Upper lobe of left lung (tissue), 6 donors: Measurements from ENCODE around the gene RPLP2. TPM values are rescaled to one million over a fixed set of nuclear protein-coding genes. Genes with fewer than 3 reads are reported as not detected.

Source experiments
- ATAC-seq, 2 donors: fragments of 200-7000 bp; cut with Tn5 transposase; one replicate each; pipeline ENCODE4 v1.9.1; 2022; ENCODE audit warnings: mild to moderate bottlenecking in 2 of 2, moderate library complexity in 2 of 2; ENCODE audit not compliant: low FRiP score in 2 of 2
- DNase-seq, 2 donors: peaks; one replicate each; pipeline ENCODE4 v3.0.0-alpha.2; 2019 to 2020
- H3K27ac ChIP-seq, 4 donors: fragments of 200-600 bp; sonication (generic); one replicate each; pipeline ENCODE4 v1.5.1; 2016 to 2019
- H3K27me3 ChIP-seq, 4 donors: fragments of 200-600 bp; sonication (generic); one replicate each; pipeline ENCODE4 v1.5.1; 2017 to 2019
- H3K36me3 ChIP-seq, 4 donors: fragments of 200-600 bp; sonication (generic); one replicate each; pipeline ENCODE4 v1.5.1; 2016 to 2019
- H3K4me1 ChIP-seq, 4 donors: fragments of 200-600 bp; sonication (generic); one replicate each; pipeline ENCODE4 v1.5.1; 2018 to 2019
- H3K4me3 ChIP-seq, 4 donors: fragments of 200-600 bp; sonication (generic); one replicate each; pipeline ENCODE4 v1.5.1; 2017 to 2019; ENCODE audit warnings: mild to moderate bottlenecking in 2 of 4, moderate library complexity in 1 of 4
- H3K9me3 ChIP-seq, 4 donors: fragments of 200-600 bp; sonication (generic); one replicate each; pipeline ENCODE4 v1.5.1; 2018 to 2019
- EP300 ChIP-seq, 4 donors: sonication (generic); formaldehyde crosslinking; IDR thresholded peaks; one replicate each; pipeline ENCODE4 v1.5.1; 2017; ENCODE audit warnings: antibody characterized with exemption in 4 of 4, control low read depth in 2 of 4
- POLR2A ChIP-seq, 4 donors: fragments of 450-650 bp; IDR thresholded peaks; one replicate each; pipeline ENCODE4 v1.5.1; 2016 to 2017; ENCODE audit warnings: antibody characterized with exemption in 4 of 4, mild to moderate bottlenecking in 2 of 4
- POLR2AphosphoS5 ChIP-seq, 2 donors: sonication (generic); formaldehyde crosslinking; IDR thresholded peaks; one replicate each; pipeline ENCODE4 v1.5.1; 2017; ENCODE audit warnings: antibody characterized with exemption in 2 of 2
- WGBS, 2 donors: methylation state at CpG; one replicate each; pipeline ENCODE4 v1.1.5; 2017 to 2018; 5-methylcytosine and 5-hydroxymethylcytosine counted together
- total RNA-seq, 6 donors: library from RNA; depleted of rRNA in 4 of 6; stranded (reverse); fragments of >200 nt in 4 of 6; gene quantifications; one replicate each; pipeline versions ENCODE4 v1.1.0 to v1.2.1, GENCODE V29; 2016 to 2021
- TF ChIP-seq, protein P1 (sequence below), 6 experiments: fragments of 450-650 bp in 4 of 6; fragments of 200-600 bp in 2 of 6; sonication (generic) in 2 of 6; IDR thresholded peaks; one replicate each; pipeline ENCODE4 v1.5.1; 2016 to 2019; ENCODE audit warnings: antibody characterized with exemption in 6 of 6
- donor health status: DM: no; HTN: no; CAD: no; lungs with moderate emphysema.
- donor health status: DM: no; HTN: yes; CAD: no; lungs with severe emphysema.

The RPLP2 gene
- total RNA-seq, 6 donors from 2014 or later, result 451 to 1,926 (median 773) TPM

DNA sequence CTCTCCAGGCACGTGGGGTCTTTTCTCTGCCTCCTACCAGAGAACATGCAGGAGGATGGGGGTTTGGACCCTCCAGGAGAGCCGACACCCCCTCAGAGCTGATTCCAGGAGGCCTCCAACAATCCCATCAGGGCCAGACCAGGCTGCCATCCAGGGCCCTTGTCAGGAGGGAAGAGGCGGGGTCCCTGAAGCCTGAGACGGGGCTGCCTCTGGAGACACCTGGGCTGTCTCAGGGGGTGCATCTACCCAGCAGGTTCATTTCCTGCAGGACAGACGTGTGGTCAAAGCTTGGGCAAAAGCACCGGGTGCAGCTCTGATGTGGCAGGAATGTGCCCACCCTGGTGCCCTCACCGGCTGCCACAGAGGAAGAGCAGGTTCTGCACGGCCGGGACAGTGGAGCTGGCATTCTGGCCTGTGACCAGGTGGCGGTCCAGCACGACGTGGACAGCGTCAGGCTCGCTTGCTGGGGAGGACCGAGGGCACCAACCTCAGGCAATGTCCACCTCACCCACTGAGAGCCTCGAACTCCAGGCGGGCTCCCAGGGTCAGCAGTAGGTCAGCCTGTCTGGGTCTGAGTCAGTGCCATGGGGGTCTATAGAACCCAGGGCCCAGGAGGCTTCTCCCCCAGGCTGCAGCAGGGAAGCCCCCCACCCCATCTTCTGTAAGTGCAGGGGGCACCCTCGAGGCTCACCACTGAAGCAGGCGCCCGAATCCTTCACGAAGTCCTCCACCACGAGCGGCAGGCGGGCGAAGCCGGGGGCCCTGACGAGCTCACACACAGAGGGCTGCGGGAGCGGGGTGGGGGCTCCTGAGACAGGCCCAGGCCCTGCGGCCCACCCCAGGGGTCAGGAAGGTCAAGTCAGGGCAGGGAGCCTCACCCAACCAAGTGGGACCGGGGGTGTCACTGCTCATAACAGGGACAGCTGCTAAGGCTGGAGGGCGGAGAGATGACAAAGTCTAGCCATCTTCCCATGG lies 38.8 kb upstream of the RPLP2 start:
- no peak overlapping the region for H3K4me3 ChIP-seq
- H3K27ac ChIP-seq, result no peak overlapping the region
- DNase-seq (peak in 1 of 2 donors; percentile 71), ATAC-seq (no peak)
- H3K27me3 ChIP-seq, result no peaks in the 10 kb centered on the region
- 90 to 92% methylated on average over 17 to 32 of the region's 32 CpGs for WGBS, 2 donors
- H3K4me1 ChIP-seq, result peaks cover 10 to 22% (median 11%) of the 10 kb centered on the region in 4 donors
- no peak for TF ChIP-seq EP300 (IDR thresholded peaks at IDR 0.05)
- TF ChIP-seq, protein P1, sequence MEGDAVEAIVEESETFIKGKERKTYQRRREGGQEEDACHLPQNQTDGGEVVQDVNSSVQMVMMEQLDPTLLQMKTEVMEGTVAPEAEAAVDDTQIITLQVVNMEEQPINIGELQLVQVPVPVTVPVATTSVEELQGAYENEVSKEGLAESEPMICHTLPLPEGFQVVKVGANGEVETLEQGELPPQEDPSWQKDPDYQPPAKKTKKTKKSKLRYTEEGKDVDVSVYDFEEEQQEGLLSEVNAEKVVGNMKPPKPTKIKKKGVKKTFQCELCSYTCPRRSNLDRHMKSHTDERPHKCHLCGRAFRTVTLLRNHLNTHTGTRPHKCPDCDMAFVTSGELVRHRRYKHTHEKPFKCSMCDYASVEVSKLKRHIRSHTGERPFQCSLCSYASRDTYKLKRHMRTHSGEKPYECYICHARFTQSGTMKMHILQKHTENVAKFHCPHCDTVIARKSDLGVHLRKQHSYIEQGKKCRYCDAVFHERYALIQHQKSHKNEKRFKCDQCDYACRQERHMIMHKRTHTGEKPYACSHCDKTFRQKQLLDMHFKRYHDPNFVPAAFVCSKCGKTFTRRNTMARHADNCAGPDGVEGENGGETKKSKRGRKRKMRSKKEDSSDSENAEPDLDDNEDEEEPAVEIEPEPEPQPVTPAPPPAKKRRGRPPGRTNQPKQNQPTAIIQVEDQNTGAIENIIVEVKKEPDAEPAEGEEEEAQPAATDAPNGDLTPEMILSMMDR (IDR thresholded peaks at IDR 0.05), result no peak
- no peak for TF ChIP-seq POLR2A (IDR thresholded peaks at IDR 0.05)
- peaks cover 5 to 54% (median 49%) of the 10 kb centered on the region in 4 donors for H3K36me3 ChIP-seq
- H3K9me3 ChIP-seq, result no peaks in the 10 kb centered on the region

DNA sequence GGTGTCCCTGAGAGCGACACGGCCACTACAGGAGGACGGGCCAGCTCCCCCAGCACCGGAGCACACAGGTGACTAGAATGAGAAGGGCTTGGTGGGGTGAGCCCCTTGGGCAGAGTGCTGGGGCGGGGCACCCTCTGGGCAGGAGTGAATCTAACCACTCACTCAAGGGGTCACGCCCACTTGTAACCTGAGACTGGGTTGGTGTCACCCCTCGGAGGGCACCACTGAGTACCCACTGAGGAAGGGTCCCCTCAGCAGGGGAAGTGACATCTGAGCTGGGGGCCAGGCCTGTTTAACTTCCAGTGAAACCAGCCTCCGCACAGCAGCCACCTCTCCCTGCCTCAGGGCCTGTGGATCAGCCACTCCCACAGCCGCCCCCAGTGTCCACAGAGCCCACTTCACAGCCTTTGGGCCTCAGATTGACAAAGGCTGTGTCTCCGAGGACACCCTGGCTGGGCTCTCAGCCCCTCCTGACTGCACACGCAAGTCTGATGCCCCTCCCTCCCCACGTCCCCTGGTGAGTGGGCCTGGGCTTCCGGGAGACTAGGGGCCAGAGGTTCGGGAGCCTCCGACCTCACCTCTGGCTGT lies 38.1 kb upstream of the RPLP2 start:
- H3K27ac ChIP-seq, result no peak overlapping the region
- no peak for ATAC-seq
- H3K4me1 ChIP-seq, result peaks cover 15 to 30% (median 19%) of the 10 kb centered on the region in 4 donors
- TF ChIP-seq POLR2AphosphoS5 (IDR thresholded peaks at IDR 0.05), result no peak
- no peak for TF ChIP-seq POLR2A (IDR thresholded peaks at IDR 0.05)
- TF ChIP-seq, protein P1 (IDR thresholded peaks at IDR 0.05), result no peak
- no peak for TF ChIP-seq EP300 (IDR thresholded peaks at IDR 0.05)
- H3K4me3 ChIP-seq, result no peak overlapping the region
- WGBS, 2 donors, result 92 to 93% methylated on average over 3 to 12 of the region's 15 CpGs
- DNase-seq, result peak in 1 of 2 donors; percentile 49
- no peaks in the 10 kb centered on the region for H3K27me3 ChIP-seq
- H3K9me3 ChIP-seq, result no peaks in the 10 kb centered on the region
- peaks cover 5 to 46% (median 43%) of the 10 kb centered on the region in 4 donors for H3K36me3 ChIP-seq

DNA sequence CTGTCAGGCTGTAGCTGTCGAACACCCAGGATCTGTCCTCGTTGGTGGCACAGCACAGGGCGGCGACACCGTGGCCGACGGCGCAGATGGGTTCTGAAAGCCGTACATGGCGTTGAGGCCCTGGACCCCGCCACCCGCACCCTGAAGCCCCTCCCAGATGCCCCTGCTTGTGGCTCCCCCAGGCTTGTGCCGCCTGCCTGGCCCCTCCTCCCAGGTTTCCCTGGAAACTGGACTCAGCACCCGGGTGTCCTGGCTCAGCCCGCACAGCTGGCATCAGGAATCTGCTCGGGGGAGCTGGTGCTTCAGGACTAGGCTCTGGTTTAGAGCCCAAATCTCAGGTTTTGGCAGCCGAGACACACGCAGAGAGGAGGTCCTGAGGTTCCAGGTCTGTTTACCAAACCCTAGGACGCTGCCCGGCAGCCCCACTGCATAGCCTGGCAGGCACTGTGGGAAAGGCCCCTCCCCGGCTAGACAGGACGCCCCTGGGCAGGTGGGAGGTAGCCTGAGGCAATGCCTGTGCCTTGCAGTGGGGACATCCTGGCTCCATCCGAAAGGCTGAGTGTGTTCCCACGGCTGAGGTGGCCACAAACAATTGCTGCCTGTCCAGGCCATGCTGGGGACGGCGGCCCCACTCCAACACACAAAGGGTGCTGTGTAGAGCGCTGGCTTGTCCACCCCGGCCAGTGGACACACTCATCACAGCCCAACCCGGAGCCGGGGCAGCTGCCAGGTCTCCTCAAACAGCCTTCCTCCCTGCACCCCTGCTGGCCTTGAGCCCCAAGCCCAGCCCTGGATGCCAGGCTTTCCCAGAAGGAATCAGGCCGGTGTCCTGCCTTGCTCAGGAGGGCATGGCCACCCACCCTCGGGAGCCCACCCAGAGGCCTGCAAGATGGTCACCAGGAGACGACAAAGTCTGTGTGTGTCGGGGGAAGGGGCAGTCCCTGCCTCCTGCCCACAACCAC lies 37.1 kb upstream of the RPLP2 start:
- no peak for ATAC-seq
- Histone ChIP-seq H3K27ac (no peak overlapping the region), H3K9me3 (no peaks in the 10 kb centered on the region), H3K4me1 (peaks cover 15 to 31% (median 21%) of the 10 kb centered on the region in 4 donors), H3K4me3 (no peak overlapping the region), H3K27me3 (no peaks in the 10 kb centered on the region), H3K36me3 (peaks cover 5 to 45% (median 42%) of the 10 kb centered on the region in 4 donors)
- 87 to 100% methylated on average over 2 to 32 of the region's 34 CpGs for WGBS, 2 donors
- peak in 1 of 2 donors; percentile 80 for DNase-seq
- TF ChIP-seq EP300 (IDR thresholded peaks at IDR 0.05) (no peak), POLR2AphosphoS5 (IDR thresholded peaks at IDR 0.05) (no peak), POLR2A (IDR thresholded peaks at IDR 0.05) (no peak)
- TF ChIP-seq, protein P1 (IDR thresholded peaks at IDR 0.05), result no peak

DNA sequence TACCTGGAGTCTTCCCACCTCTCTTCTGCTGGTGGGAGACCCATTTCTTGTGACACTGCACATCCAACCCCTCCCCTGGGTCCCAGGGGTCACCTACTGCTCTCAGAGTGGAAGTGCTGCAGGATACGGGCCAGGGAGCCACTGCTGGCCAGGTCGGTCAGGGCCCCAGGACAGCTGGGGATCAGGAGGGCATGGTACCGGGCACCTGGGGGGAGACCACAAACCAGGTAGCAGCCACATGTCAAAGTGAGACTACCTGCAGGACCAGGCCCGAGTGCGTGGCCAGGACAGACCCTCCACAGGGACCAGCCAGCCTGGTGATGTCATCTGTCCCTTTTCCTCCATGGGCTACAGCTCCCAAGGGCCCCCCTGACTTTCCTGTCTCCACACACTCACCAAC lies 36.3 kb upstream of the RPLP2 start:
- 98% methylated on average over 5 of the region's 5 CpGs; no CpG with 5 or more reads in 1 of the 2 donors for WGBS, 2 donors
- peaks cover 5 to 45% (median 42%) of the 10 kb centered on the region in 4 donors for H3K36me3 ChIP-seq
- DNase-seq (no peak), ATAC-seq (no peak)
- no peaks in the 10 kb centered on the region for H3K9me3 ChIP-seq
- TF ChIP-seq, protein P1 (IDR thresholded peaks at IDR 0.05), result no peak
- no peak for TF ChIP-seq POLR2A (IDR thresholded peaks at IDR 0.05)
- TF ChIP-seq EP300 (IDR thresholded peaks at IDR 0.05), result no peak
- TF ChIP-seq POLR2AphosphoS5 (IDR thresholded peaks at IDR 0.05), result no peak
- H3K27me3 ChIP-seq, result no peaks in the 10 kb centered on the region
- no peak overlapping the region for H3K27ac ChIP-seq
- peaks cover 15 to 37% (median 27%) of the 10 kb centered on the region in 4 donors for H3K4me1 ChIP-seq
- no peak overlapping the region for H3K4me3 ChIP-seq
